Smooth muscle cell of the pulmonary artery (primary cell): ENCODE results near the gene IL5. TPM values are rescaled to one million over a fixed set of nuclear protein-coding genes. Genes with fewer than 3 reads are reported as not detected.

Experiments used
- total RNA-seq: library from RNA; depleted of rRNA; stranded (reverse); fragments of >200 nt; gene quantifications from 2 replicates; pipeline ENCODE4 v1.2.3, GENCODE V29; 2014

Gene IL5
- not detected in 2 replicates for total RNA-seq

DNA sequence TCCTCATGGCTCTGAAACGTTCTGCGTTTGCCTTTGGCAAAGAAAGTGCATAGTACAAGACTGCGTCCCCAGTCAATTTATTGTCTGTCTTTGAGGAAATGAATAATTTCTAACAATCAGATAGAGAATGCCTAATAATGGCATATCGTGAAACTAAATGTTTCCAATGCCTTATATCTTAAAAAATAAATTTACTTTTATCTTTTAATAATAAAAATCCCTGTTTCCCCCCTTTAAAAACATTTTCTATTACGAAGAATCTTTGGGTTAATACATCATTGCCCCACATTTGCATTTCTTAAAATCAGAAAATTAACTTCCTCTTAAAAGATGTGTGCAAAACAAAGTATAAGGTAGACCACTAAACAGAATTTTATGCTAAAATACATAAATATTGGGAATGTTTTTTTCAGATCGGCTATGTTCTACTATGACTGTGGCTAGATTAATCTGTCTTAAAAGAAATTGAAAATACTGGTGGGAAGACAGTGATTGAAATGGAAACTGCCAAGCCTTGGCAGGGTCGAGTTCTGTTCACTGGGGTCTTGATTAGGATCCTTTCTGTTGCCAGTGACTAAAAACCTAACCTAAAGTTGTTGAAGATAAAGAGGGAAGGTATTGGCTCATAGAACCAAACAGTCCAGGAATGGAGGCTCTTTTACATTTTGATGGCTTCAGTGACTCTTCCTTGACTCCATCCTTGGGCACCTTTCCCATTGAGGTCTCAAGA is at the start of gene IL5:
Gene IL5 (minus strand): TSS at position 51 of the 730 bp plus-strand sequence. CDS start 44 bp downstream, at position 7.

DNA sequence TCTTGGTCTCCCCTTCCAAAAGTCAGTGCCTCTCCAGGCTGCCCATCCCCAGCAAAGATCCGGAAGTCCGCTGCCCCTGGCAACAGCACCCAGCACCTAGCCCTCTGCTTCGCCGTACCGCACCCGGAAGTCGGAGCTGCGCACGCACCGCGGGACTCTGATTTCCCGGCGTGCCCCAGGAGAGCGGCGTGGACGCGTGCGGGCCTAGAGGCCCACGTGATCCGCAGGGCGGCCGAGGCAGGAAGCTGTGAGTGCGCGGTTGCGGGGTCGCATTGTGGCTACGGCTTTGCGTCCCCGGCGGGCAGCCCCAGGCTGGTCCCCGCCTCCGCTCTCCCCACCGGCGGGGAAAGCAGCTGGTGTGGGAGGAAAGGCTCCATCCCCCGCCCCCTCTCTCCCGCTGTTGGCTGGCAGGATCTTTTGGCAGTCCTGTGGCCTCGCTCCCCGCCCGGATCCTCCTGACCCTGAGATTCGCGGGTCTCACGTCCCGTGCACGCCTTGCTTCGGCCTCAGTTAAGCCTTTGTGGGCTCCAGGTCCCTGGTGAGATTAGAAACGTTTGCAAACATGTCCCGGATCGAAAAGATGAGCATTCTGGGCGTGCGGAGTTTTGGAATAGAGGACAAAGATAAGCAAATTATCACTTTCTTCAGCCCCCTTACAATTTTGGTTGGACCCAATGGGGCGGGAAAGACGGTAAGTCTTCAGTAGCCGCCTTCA is 13.6 kb upstream of the IL5 start, which contains the start of gene RAD50:
Gene RAD50 (plus strand): TSS at position 215 of the 715 bp plus-strand sequence. CDS start 348 bp downstream, at position 563.

Other genes with a start within 250 kb of the IL5 start
- gene SLC22A4, start 249.1 kb downstream of the IL5 start, total RNA-seq = 0.78 and 6.7 TPM in 2 replicates
- 4.2 and 5.0 TPM in 2 replicates for gene SLC22A5, start 173.8 kb downstream of the IL5 start, total RNA-seq
- gene IRF1, start 52.7 kb downstream of the IL5 start, total RNA-seq = 16.1 and 17.7 TPM in 2 replicates
- 28.2 and 29.7 TPM in 2 replicates for gene RAD50, start 13.5 kb upstream of the IL5 start, total RNA-seq
- not detected in 2 replicates for gene IL13, start 114.7 kb upstream of the IL5 start, total RNA-seq
- gene IL4, start 130.5 kb upstream of the IL5 start, total RNA-seq = not detected in 2 replicates
- gene KIF3A, start 194.0 kb upstream of the IL5 start, total RNA-seq = 10.9 and 13.5 TPM in 2 replicates
- not detected in 2 replicates for gene CCNI2, start 203.9 kb upstream of the IL5 start, total RNA-seq
- gene SEPTIN8, start 233.7 kb upstream of the IL5 start, total RNA-seq = 61.4 and 81.7 TPM in 2 replicates